Effector memory CD4-positive, alpha-beta T cell (primary cell): ENCODE data around the gene UPP1.
"Not testable (repeated sequence)": the region's sequence is repeated elsewhere in the genome, so short reads cannot be mapped to it uniquely, and the experiment has no call there.

Experiments
- DNase-seq, 3 donors: peaks; one replicate each; pipeline ENCODE4 v3.0.0-alpha.2; 2020
- H3K27ac ChIP-seq: 2 replicates; pipeline ENCODE4 v1.7.0; 2013; ENCODE audit warnings: mild to moderate bottlenecking, low read length, moderate library complexity; ENCODE audit not compliant: insufficient read depth, poor library complexity, severe bottlenecking
- H3K27me3 ChIP-seq: replicated peaks from 2 replicates; pipeline ENCODE4 v1.7.0; 2013; ENCODE audit warnings: mild to moderate bottlenecking, low read length; ENCODE audit not compliant: insufficient read depth, control insufficient read depth, poor library complexity, severe bottlenecking
- H3K36me3 ChIP-seq: 2 replicates; pipeline ENCODE4 v1.7.0; 2013; ENCODE audit warnings: mild to moderate bottlenecking, low read length, moderate library complexity; ENCODE audit not compliant: control insufficient read depth, insufficient read depth
- H3K4me1 ChIP-seq: 2 replicates; pipeline ENCODE4 v1.7.0; 2013; ENCODE audit warnings: low read length, mild to moderate bottlenecking; ENCODE audit not compliant: control insufficient read depth, insufficient read depth, poor library complexity, severe bottlenecking
- H3K4me3 ChIP-seq: 2 replicates; pipeline ENCODE4 v1.7.0; 2013; ENCODE audit warnings: low read length, low read depth, mild to moderate bottlenecking; ENCODE audit not compliant: insufficient read depth, poor library complexity, severe bottlenecking
- H3K9me3 ChIP-seq: 2 replicates; pipeline ENCODE4 v1.7.0; 2013; ENCODE audit warnings: mild to moderate bottlenecking, low read length, moderate library complexity; ENCODE audit not compliant: control insufficient read depth

The UPP1 gene

GRCh38 chr7:48118041-48118440 is 29.0 kb downstream of the UPP1 start:
- no peak for DNase-seq

GRCh38 chr7:48120536-48120935 is 31.5 kb downstream of the UPP1 start:
- H3K4me3 ChIP-seq, H3K27me3 ChIP-seq: not testable (repeated sequence)

More at GRCh38 chr7:48118041-48118440, 29.0 kb downstream of the UPP1 start:
- no peak overlapping the region for H3K27ac ChIP-seq
- H3K36me3 ChIP-seq: no peaks in the 10 kb centered on the region
- no peaks in the 10 kb centered on the region for H3K27me3 ChIP-seq
- no peak overlapping the region for H3K4me3 ChIP-seq
- H3K4me1 ChIP-seq: no peaks in the 10 kb centered on the region
- H3K9me3 ChIP-seq: no peaks in the 10 kb centered on the region

GRCh38 chr7:48126037-48126436 is 37.0 kb downstream of the UPP1 start:
- H3K4me3 ChIP-seq: no peak overlapping the region
- H3K9me3 ChIP-seq: no peaks in the 10 kb centered on the region
- peaks cover 5% of the 10 kb centered on the region for H3K27me3 ChIP-seq
- DNase-seq: no peak
- H3K36me3 ChIP-seq: no peaks in the 10 kb centered on the region
- no peaks in the 10 kb centered on the region for H3K4me1 ChIP-seq
- no peak overlapping the region for H3K27ac ChIP-seq

More at GRCh38 chr7:48120536-48120935, 31.5 kb downstream of the UPP1 start:
- H3K9me3 ChIP-seq, DNase-seq, H3K4me1 ChIP-seq, H3K27ac ChIP-seq, H3K36me3 ChIP-seq: not testable (repeated sequence)

GRCh38 chr7:48130658-48131108 is 41.6 kb downstream of the UPP1 start:
- Histone ChIP-seq H3K27me3 (peaks cover 5% of the 10 kb centered on the region), H3K27ac (no peak overlapping the region), H3K36me3 (no peaks in the 10 kb centered on the region), H3K4me3 (no peak overlapping the region), H3K9me3 (no peaks in the 10 kb centered on the region), H3K4me1 (no peaks in the 10 kb centered on the region)
- no peak for DNase-seq

GRCh38 chr7:48132792-48133191 is 43.7 kb downstream of the UPP1 start:
- Histone ChIP-seq H3K9me3 (no peaks in the 10 kb centered on the region), H3K4me1 (no peaks in the 10 kb centered on the region), H3K36me3 (no peaks in the 10 kb centered on the region), H3K27ac (no peak overlapping the region), H3K27me3 (no peaks in the 10 kb centered on the region), H3K4me3 (no peak overlapping the region)
- DNase-seq: no peak

- DNase-seq: no peak
- Histone ChIP-seq H3K4me3 (no peak overlapping the region), H3K9me3 (no peaks in the 10 kb centered on the region)
These were observed 50.4 kb downstream of the UPP1 start for GRCh38 chr7:48139459-48139858.

GRCh38 chr7:48140001-48140681 is 51.1 kb downstream of the UPP1 start:
- Histone ChIP-seq H3K4me3 (no peak overlapping the region), H3K27ac (no peak overlapping the region), H3K36me3 (no peaks in the 10 kb centered on the region), H3K4me1 (no peaks in the 10 kb centered on the region), H3K9me3 (no peaks in the 10 kb centered on the region), H3K27me3 (no peaks in the 10 kb centered on the region)
- DNase-seq: no peak

More at GRCh38 chr7:48139459-48139858, 50.4 kb downstream of the UPP1 start:
- Histone ChIP-seq H3K27me3 (no peaks in the 10 kb centered on the region), H3K4me1 (no peaks in the 10 kb centered on the region), H3K36me3 (no peaks in the 10 kb centered on the region), H3K27ac (no peak overlapping the region)

GRCh38 chr7:48141521-48141920 is 52.5 kb downstream of the UPP1 start:
- no peak for DNase-seq

GRCh38 chr7:48144291-48144768 is 55.3 kb downstream of the UPP1 start:
- Histone ChIP-seq H3K4me3 (no peak overlapping the region), H3K36me3 (no peaks in the 10 kb centered on the region), H3K27ac (no peak overlapping the region), H3K27me3 (no peaks in the 10 kb centered on the region), H3K4me1 (no peaks in the 10 kb centered on the region), H3K9me3 (no peaks in the 10 kb centered on the region)
- DNase-seq: no peak

More at GRCh38 chr7:48141521-48141920, 52.5 kb downstream of the UPP1 start:
- H3K4me3 ChIP-seq: no peak overlapping the region
- no peak overlapping the region for H3K27ac ChIP-seq
- no peaks in the 10 kb centered on the region for H3K27me3 ChIP-seq
- no peaks in the 10 kb centered on the region for H3K36me3 ChIP-seq
- no peaks in the 10 kb centered on the region for H3K9me3 ChIP-seq
- H3K4me1 ChIP-seq: no peaks in the 10 kb centered on the region

- Histone ChIP-seq H3K27ac (no peak overlapping the region), H3K4me1 (no peaks in the 10 kb centered on the region), H3K36me3 (no peaks in the 10 kb centered on the region), H3K4me3 (no peak overlapping the region), H3K27me3 (no peaks in the 10 kb centered on the region), H3K9me3 (no peaks in the 10 kb centered on the region)
- DNase-seq: no peak
These were observed 58.1 kb downstream of the UPP1 start for GRCh38 chr7:48147078-48147591.
